HG03097 (cell line): ENCODE results near the gene DCLK3.

Experiments
- ATAC-seq: cut with Tn5 transposase; IDR thresholded peaks from one replicate; pipeline ENCODE4 v1.9.1; 2021; ENCODE audit not compliant: unreplicated experiment, low FRiP score

The DCLK3 gene

GRCh38 chr3:36763850-36764703, at the start of gene DCLK3:
TSS of gene DCLK3 (minus strand) at chr3:36764553. CDS start at chr3:36764263, 290 bp downstream.
- ATAC-seq, result no peak

- ATAC-seq, result no peak
These were observed 49.0 kb upstream of the DCLK3 start for GRCh38 chr3:36813305-36813704.

GRCh38 chr3:36812240-36812639, 47.9 kb upstream of the DCLK3 start:
- ATAC-seq, result no peak

- no peak for ATAC-seq
These were observed 47.4 kb upstream of the DCLK3 start for GRCh38 chr3:36811768-36812167.

- ATAC-seq, result no peak
These were observed 40.1 kb upstream of the DCLK3 start for GRCh38 chr3:36804295-36805055.

DNA sequence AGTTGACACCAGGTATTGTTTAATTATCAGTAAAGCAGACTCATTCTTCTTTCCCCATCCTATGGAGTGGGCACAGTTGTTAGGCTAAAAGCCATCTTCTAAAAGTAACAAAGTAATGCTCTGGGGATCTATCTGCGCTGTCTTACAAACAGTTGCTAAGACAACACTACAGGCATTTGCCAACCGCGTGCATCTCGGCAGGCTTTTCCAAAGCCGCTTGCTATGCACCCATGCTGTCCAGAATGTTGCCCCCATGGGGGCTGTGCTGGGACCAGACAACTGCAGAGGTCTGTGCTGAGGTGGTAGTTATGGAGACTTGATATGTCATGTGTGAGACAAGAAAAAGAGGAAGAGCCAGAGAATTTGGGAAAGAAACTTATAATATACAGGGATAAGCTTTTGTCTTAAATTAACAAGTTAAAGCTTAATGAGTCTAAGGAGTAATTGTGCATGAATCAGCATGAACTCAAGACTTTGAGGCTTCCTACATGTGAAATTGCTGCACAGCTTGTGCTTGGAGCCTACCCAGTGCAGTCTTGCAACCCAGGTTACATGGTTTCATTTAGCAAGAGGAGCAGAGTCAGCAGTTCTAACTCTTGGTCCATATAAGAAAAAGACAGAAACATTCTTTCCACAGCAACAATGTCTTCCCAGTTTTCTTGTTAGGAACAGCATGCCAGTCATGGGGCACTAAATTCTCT, 38.9 kb upstream of the DCLK3 start:
- ATAC-seq, result no peak

DNA sequence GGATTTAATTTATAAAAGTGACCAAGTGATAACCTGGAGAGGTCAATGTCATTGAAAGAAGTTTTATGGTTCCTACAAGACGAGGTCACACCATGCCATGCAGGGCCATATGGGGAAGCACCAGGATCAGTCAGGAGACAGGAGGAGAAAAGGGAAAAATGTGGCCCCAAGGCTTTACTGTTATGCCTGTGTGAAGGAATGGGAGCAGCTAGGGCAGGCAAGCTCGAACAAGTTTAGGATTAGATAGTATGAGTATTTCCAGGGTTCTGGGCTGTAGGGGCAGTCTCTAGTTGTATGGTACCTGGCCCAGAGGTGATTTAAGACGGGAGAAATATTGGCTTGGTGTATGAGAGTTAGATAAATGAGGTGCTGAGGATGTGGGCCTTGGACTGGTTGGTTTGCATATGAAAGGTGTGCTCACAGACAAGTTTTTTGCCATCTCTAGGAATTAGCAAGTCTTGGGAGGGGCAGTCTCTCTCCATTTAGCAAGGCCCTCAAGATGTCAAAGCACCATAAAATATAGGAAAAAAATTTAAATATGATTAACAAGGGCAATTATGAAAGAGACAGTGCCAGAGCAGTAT, 36.3 kb upstream of the DCLK3 start:
- ATAC-seq, result no peak

DNA sequence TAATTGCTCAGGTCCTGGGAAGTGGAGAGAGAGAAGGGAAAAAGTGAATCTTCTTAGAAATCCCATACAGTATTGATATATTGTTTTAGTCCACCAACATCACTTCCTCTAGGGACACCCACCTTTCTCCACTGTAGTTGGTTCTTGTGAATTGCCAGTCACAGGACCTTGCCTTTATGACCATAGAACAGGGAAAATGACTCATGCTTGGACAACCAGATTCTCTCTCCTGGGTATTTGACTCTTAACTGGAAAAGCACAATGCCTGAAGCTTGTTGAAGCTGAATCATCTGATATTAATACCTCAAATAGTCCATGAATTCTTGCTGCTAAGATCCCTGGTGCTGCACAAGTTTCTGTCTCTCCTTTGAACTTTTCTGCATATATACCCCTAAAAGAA, 32.5 kb upstream of the DCLK3 start:
- ATAC-seq, result no peak

DNA sequence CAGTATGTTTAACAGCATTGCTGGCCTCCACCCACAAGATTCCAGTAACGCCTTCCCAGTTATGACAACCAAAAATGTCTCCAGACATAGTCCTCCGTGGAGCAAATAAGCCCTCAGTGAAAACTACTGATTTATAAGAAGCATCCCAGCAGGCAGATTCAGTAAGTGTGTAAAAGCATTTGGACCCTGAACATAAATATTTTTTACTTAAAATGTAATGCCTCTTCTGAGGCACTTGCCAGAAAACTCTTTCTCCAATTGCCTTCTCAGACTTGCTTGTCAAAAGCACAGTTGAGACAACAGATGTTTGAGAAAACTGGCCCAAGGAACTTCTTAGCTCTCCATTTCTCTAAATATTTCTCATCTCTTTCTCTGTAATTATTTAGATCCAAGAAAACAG, 31.8 kb upstream of the DCLK3 start:
- no peak for ATAC-seq

- ATAC-seq, result no peak
These were observed 31.3 kb upstream of the DCLK3 start for GRCh38 chr3:36795622-36796021.

DNA sequence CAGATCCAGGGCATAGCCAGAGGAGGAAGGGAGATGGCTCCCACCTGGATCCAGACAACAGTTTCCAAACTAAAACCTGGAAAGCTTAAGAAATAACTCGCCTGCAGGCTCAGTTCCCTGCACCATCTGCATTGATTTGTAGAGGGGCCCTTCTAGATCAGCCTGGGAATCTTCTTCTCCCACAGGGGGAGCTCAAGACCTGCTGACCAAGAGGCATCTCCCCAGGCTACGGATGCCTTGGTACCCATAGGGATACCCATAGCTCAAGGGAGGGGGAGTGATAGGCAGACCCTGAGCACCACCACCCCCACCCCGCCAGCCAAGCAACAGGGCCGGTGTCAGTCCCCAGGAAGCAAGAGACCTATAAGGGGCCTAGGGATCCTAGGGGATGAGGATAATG, 28.0 kb upstream of the DCLK3 start:
- ATAC-seq, result no peak

GRCh38 chr3:36790765-36791164, 26.4 kb upstream of the DCLK3 start:
- no peak for ATAC-seq

DNA sequence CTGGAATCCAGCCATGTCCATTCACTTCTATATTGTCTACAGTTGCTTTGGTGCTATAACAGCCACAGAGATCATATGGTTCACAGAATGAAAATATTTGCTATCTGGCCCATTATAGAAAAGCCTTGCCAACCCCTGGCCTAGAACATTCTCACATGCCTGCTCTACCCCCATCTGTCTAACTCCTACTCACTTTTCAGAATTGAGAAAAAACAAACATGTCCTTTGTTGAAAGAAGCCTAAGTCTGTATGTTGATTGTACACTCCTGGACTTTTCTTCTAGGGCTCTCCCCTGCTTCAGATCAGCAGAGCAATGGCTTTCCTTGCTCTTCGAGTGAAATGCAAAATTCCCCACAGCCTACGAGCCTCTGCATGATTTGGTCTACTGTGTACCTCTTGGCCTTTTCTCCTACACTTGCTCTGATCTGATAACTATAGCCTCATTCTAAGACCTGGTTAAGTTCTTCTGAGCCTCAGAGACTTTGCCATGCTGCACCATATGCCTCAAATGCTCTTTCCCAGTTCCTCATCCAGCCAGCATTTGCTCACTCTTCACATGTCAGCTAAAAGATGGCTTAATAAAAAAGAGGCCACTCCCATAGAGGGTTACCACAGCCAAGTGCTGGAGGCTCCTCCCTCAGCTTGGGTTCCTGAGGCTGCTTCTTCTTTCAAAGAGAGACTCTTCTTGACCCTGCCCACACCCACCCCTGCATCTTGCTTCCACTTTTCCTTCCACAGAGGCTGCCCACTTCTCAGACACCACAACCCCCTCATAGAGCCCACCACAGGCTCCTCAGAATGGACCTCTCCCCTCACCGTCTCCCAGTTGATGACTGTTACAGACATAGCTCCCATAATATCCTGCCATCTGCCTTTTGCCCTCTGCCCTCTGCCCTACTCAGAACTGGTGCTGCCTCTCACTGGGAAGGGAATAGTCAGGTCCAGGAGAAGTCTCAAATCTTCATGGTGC, 22.9 kb upstream of the DCLK3 start:
- ATAC-seq, result no peak

DNA sequence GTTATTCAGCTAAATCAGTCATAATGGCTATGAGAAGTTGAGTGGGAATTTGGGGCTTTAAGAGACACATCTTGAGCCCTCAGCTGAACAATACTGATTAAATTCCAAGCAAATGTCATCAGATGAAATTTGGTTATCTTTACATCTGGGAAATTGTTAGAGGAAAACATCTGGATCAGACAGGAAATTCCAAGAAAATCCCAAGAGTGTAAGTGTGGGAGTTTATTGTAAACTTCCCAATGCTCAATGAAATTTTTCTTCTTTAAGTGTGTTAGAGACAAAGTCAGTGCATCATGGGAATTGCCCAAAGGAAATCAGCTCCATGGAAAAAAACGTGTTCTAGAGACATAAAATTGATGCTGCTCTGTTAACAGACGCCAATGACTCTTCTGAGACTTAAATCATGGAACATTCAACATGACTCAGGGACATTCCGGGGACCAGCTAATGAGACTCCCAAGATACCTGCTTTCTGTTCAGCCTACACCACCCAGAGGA, 19.8 kb upstream of the DCLK3 start:
- ATAC-seq, result no peak

DNA sequence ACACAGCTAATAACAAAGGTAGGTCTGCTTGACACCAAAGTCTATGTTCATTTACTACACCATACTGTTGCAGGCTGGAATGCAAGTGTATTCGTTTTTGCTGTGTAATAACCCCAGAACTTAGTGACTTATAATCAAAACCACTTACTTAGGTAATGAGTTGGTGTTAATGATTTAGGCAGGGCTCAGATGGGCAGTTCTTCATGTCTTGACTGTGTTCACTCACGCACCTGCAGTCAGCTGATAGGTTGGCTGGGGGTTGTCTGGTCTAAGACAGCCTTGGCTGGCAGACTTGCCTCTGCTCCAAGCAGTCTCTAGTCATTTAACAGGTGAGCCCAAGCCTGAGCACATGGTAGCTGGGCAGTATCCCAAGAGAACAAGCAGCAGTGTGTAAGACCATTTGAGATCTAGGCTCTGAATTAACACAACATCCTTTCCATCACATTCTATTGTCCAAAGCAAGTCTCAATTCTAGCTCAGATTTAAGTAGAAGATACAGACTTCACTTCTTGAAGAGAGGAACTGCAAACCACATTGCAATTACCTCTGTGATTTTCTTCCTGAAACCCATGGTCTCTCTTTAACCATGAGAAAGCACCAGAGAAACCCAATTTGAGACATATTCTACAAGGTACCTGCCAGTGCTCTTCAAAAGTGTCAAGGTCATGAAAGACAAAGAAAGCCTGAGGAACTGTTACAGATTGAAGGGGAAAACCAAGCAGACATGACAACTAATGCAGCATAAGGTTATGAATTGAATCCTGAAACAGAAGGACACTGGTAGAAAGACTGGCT, 13.3 kb upstream of the DCLK3 start:
- no peak for ATAC-seq

DNA sequence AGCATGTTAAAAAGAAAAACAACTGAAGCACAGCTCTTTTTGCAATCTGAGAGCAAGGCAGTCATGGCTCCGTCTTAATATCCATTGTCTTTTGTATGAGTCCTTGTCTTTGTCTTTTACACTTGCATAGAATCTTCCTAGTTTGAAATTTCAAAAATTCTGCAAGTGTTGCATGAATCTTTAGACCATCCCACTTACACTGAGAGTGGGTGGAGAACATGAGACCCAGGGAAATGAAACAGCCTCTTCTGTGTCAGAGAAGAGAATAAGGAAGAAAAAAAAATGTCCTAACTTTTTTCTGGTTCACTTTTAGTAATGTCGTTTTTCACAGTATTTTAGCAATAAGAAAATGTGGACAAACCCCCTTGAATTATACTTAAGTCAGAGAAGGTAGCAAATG, 12.1 kb upstream of the DCLK3 start:
- ATAC-seq, result no peak

DNA sequence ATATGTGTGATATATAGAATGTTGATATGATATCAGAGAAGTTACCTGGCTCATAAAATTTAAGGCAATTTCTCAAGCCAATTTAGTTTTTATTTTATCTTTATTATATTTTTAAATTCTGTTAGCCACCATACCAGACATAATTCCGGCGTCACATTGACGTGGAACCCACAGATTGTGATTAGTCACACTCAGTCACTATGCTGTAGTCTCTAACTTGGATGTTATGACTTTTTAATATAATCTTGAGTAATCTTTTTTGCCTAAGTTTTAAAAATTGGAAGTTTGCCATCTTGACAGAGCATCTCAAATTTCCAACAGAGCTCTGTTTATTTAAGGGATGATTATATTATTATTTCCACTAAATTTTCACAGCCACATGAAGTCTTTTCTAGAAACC, 9.7 kb upstream of the DCLK3 start:
- no peak for ATAC-seq

- ATAC-seq, result no peak
These were observed 7.6 kb upstream of the DCLK3 start for GRCh38 chr3:36771931-36772330.

DNA sequence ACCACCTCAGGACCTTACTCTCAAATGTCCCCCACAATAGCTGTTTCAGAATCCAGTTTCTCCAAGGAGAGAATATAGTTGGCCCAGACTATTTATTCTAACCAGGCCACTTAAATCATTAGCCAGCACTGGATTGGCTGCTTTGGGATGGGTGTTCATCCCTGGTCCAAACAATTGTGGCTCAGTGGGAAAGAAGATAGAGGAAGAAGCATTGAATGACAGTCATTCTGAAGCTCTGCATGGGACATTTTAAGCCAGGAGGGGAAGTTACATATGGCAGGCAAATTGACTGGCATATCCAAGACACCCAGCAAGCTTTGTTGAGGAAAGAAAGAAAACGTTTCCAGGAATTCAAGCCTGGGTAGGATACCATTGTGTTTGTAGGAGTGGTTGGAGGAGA, 5.6 kb upstream of the DCLK3 start:
- no peak for ATAC-seq
